Effector CD4-positive, alpha-beta T cell (primary cell): ENCODE data around the gene OLFML2A.
"Not testable (repeated sequence)": the region's sequence is repeated elsewhere in the genome, so short reads cannot be mapped to it uniquely, and the experiment has no call there.

ENCODE experiments used
- DNase-seq: peaks from one replicate; pipeline ENCODE4 v3.0.0-alpha.2; 2020

OLFML2A gene

GRCh38 chr9:124761710-124762109 is 15.2 kb upstream of the OLFML2A start:
- no peak for DNase-seq

- DNase-seq, result no peak
These were observed 14.3 kb upstream of the OLFML2A start for GRCh38 chr9:124762633-124763032.

GRCh38 chr9:124764774-124765438 is 12.0 kb upstream of the OLFML2A start:
- no peak for DNase-seq

GRCh38 chr9:124765439-124765835 is 11.5 kb upstream of the OLFML2A start:
- no peak for DNase-seq

GRCh38 chr9:124766326-124766725 is 10.6 kb upstream of the OLFML2A start:
- DNase-seq, result no peak

GRCh38 chr9:124766815-124767554 is 9.9 kb upstream of the OLFML2A start:
- DNase-seq, result no peak

- DNase-seq, result no peak
These were observed 9.1 kb upstream of the OLFML2A start for GRCh38 chr9:124767821-124768220.

- DNase-seq, result no peak
These were observed 8.6 kb upstream of the OLFML2A start for GRCh38 chr9:124768334-124768733.

- no peak for DNase-seq
These were observed 8.0 kb upstream of the OLFML2A start for GRCh38 chr9:124768750-124769548.

GRCh38 chr9:124769549-124770358 is 7.2 kb upstream of the OLFML2A start:
- no peak for DNase-seq

- DNase-seq, result no peak
These were observed 6.4 kb upstream of the OLFML2A start for GRCh38 chr9:124770359-124771020.

- peak; percentile 89 for DNase-seq
These were observed 5.7 kb upstream of the OLFML2A start, which contains the start of gene NR6A1 for GRCh38 chr9:124771021-124771866. Gene NR6A1, minus strand, starts transcription at chr9:124771311.

GRCh38 chr9:124771867-124772679 is 4.9 kb upstream of the OLFML2A start:
- DNase-seq, result peak; percentile 9

- not testable (repeated sequence) for DNase-seq
These were observed 4.1 kb upstream of the OLFML2A start for GRCh38 chr9:124772877-124773276.

GRCh38 chr9:124773473-124774128 is 3.3 kb upstream of the OLFML2A start:
- DNase-seq, result no peak

GRCh38 chr9:124774129-124774978 is 2.6 kb upstream of the OLFML2A start:
- peak; percentile 76 for DNase-seq

GRCh38 chr9:124776618-124776953 is 347 bp upstream of the OLFML2A start:
- DNase-seq, result no peak

- no peak for DNase-seq
These were observed 1.8 kb downstream of the OLFML2A start for GRCh38 chr9:124778575-124779367.
